GM12878 (cell line): ENCODE measurements around the gene TET2. TPM values are rescaled to one million over a fixed set of nuclear protein-coding genes. Genes with fewer than 3 reads are reported as not detected.

Experiments used
- BCL11A ChIP-seq: IDR thresholded peaks from 2 replicates; pipeline ENCODE4 v1.6.1; 2011; ENCODE audit warnings: low read depth, low read length
- BHLHE40 ChIP-seq, 2 experiments: fragments of 450-650 bp in 1 of 2; IDR thresholded peaks; 2 replicates each; pipeline ENCODE4 v1.6.1; 2011 to 2017; ENCODE audit warnings: low read depth in 2 of 2, borderline replicate concordance in 1 of 2, improper control_type of control experiment in 1 of 2, low read length in 1 of 2, mild to moderate bottlenecking in 1 of 2
- CHD1 ChIP-seq: IDR thresholded peaks from 2 replicates; pipeline ENCODE4 v1.6.1; 2012; ENCODE audit warnings: low read depth, low read length, improper control_type of control experiment
- CHD2 ChIP-seq: IDR thresholded peaks from 2 replicates; pipeline ENCODE4 v1.6.1; 2011; ENCODE audit warnings: low read depth, low read length, improper control_type of control experiment, borderline replicate concordance
- E2F8 ChIP-seq: fragments of 450-650 bp; IDR thresholded peaks from 2 replicates; pipeline ENCODE4 v1.6.1; 2018; ENCODE audit warnings: mild to moderate bottlenecking, low read depth, moderate library complexity; ENCODE audit not compliant: partially characterized antibody
- EED ChIP-seq: sonication (generic); IDR thresholded peaks from 2 replicates; pipeline ENCODE4 v1.6.1; 2016; ENCODE audit warnings: antibody characterized with exemption, low read depth
- EGR1 ChIP-seq, 2 experiments: IDR thresholded peaks; 1 replicate in 1 of 2; 2 replicates in 1 of 2; pipeline ENCODE4 v1.6.1; 2011 to 2012; ENCODE audit warnings: low read depth in 2 of 2, low read length in 2 of 2, borderline replicate concordance in 1 of 2, mild to moderate bottlenecking in 1 of 2, moderate library complexity in 1 of 2
- HCFC1 ChIP-seq: fragments of 150-350 bp; IDR thresholded peaks from 2 replicates; pipeline ENCODE4 v1.6.1; 2014; ENCODE audit warnings: low read length
- HDGF ChIP-seq: fragments of 450-650 bp; IDR thresholded peaks from 2 replicates; pipeline ENCODE4 v1.6.1; 2016; ENCODE audit warnings: antibody characterized with exemption
- LARP7 ChIP-seq: fragments of 450-650 bp; IDR thresholded peaks from 2 replicates; pipeline ENCODE4 v1.6.1; 2017; ENCODE audit warnings: mild to moderate bottlenecking
- MEF2B ChIP-seq: fragments of 450-650 bp; IDR thresholded peaks from 2 replicates; pipeline ENCODE4 v1.6.1; 2018; ENCODE audit warnings: mild to moderate bottlenecking, moderate library complexity; ENCODE audit not compliant: partially characterized antibody, poor library complexity, severe bottlenecking
- MXI1 ChIP-seq: fragments of 150-350 bp; IDR thresholded peaks from 2 replicates; pipeline ENCODE4 v1.6.1; 2011; ENCODE audit warnings: low read depth, mild to moderate bottlenecking, inconsistent platforms, low read length, improper control_type of control experiment
- NFXL1 ChIP-seq: fragments of 450-650 bp; IDR thresholded peaks from 2 replicates; pipeline ENCODE4 v1.6.1; 2017; ENCODE audit warnings: antibody characterized with exemption, mild to moderate bottlenecking, borderline replicate concordance
- PAX8 ChIP-seq: fragments of 450-650 bp; IDR thresholded peaks from 2 replicates; pipeline ENCODE4 v1.6.1; 2017; ENCODE audit warnings: mild to moderate bottlenecking, moderate library complexity
- POLR2A ChIP-seq: IDR thresholded peaks from 2 replicates; pipeline ENCODE4 v1.6.1; 2011; ENCODE audit warnings: low read depth, mild to moderate bottlenecking, low read length
- POLR2AphosphoS2 ChIP-seq: IDR thresholded peaks from 2 replicates; pipeline ENCODE4 v1.6.1; 2011; ENCODE audit warnings: low read depth, mild to moderate bottlenecking, low read length, improper control_type of control experiment, moderate library complexity
- POLR2AphosphoS5 ChIP-seq: IDR thresholded peaks from 2 replicates; pipeline ENCODE4 v1.6.1; 2011; ENCODE audit warnings: mild to moderate bottlenecking, low read length, inconsistent platforms
- RBBP5 ChIP-seq: fragments of 200-600 bp; sonication (generic); conservative IDR thresholded peaks from 2 replicates; pipeline ENCODE4 v1.6.1; 2016
- RFX5 ChIP-seq: IDR thresholded peaks from 2 replicates; pipeline ENCODE4 v1.6.1; 2011; ENCODE audit warnings: low read depth, low read length, improper control_type of control experiment
- SMAD5 ChIP-seq: IDR thresholded peaks from 2 replicates; pipeline ENCODE4 v1.6.1; 2016; ENCODE audit warnings: antibody characterized with exemption, low read depth
- SP1 ChIP-seq: IDR thresholded peaks from one replicate; pipeline ENCODE4 v1.6.1; 2011; ENCODE audit warnings: low read depth, low read length
- STAT3 ChIP-seq: IDR thresholded peaks from 2 replicates; pipeline ENCODE4 v1.6.1; 2011; ENCODE audit warnings: low read depth, low read length, improper control_type of control experiment
- SUZ12 ChIP-seq: fragments of 200-600 bp; sonication (generic); IDR thresholded peaks from one replicate; pipeline ENCODE4 v1.6.1; 2018; ENCODE audit warnings: antibody characterized with exemption, mild to moderate bottlenecking; ENCODE audit not compliant: unreplicated experiment
- TCF12 ChIP-seq: IDR thresholded peaks from 2 replicates; pipeline ENCODE4 v1.6.1; 2011; ENCODE audit warnings: low read depth, mild to moderate bottlenecking, low read length
- ZBTB4 ChIP-seq: fragments of 450-650 bp; formaldehyde crosslinking; IDR thresholded peaks from 2 replicates; pipeline ENCODE4 v1.4.0; 2022; ENCODE audit warnings: mild to moderate bottlenecking, moderate library complexity
- ZNF217 ChIP-seq: fragments of 450-650 bp; IDR thresholded peaks from 2 replicates; pipeline ENCODE4 v1.6.1; 2017; ENCODE audit warnings: antibody characterized with exemption, mild to moderate bottlenecking
- polyA plus RNA-seq, 11 experiments: library from polyadenylated mRNA; depleted of rRNA in 4 of 11; unstranded in 6 of 11; stranded (reverse) in 5 of 11; fragments of >200 nt; fragmentation: Nextera tagmentation in 4 of 11; fragmentation: Illumina TruSeq in 1 of 11; extraction: Ambion mirVana in 4 of 11; extraction: Trizol in 1 of 11; gene quantifications; 1 replicate in 1 of 11; 2 replicates in 10 of 11; pipeline versions ENCODE4 v1.2.1 to v1.2.3, GENCODE V29; 2011 to 2016; ENCODE audit warnings: inconsistent platforms in 2 of 11, missing spikeins in 2 of 11, low read depth in 1 of 11
- total RNA-seq, 4 experiments: library from RNA; depleted of rRNA in 3 of 4; stranded (reverse); fragments of >200 nt in 3 of 4; fragmentation: Illumina TruSeq in 1 of 4; extraction: Trizol in 1 of 4; gene quantifications; 2 replicates each; pipeline versions ENCODE4 v1.2.1 to v1.2.3, GENCODE V29; 2013 to 2021

The TET2 gene
- total and polyA plus RNA-seq, 10 of the 15 experiments (the other 5 are each of a cell fraction or from before 2014, with no cell fraction given), result 3.7 to 49.0 (median 27.5) TPM

GRCh38 chr4:105145903-105146275 lies 787 bp upstream of the TET2 start (continued):
- TF ChIP-seq E2F8 (no peak), LARP7 (no peak), PAX8 (no peak), EGR1 (IDR thresholded peaks at IDR 0.05; ENCODE audit: borderline replicate concordance in 1 of 2, low read depth in 2 of 2, low read length in 2 of 2) (peak in 1 of 2 experiments; percentile 91; a peak in 2 of 3 replicates), CHD2 (no peak), BCL11A (no peak), ZBTB4 (CRISPR knock-in tag) (no peak), NFXL1 (no peak), CHD1 (no peak), RBBP5 (no peak), TCF12 (no peak), BHLHE40 (IDR thresholded peaks at IDR 0.05; ENCODE audit: borderline replicate concordance in 1 of 2, low read depth in 2 of 2, low read length in 1 of 2) (peak; percentile 91 to 94), POLR2A (peak; percentile 12; the same call in 1 of the 2 replicates), STAT3 (no peak), ZNF217 (no peak), MXI1 (no peak), RFX5 (no peak), EED (no peak), SP1 (peak; percentile 18), MEF2B (peak; percentile 43), POLR2AphosphoS2 (0 out of 2 replicates have a peak, but pooled peaks have one; percentile 15), POLR2AphosphoS5 (peak; percentile 35; the same call in 1 of the 2 replicates), HDGF (peak; percentile 51; the same call in 1 of the 2 replicates), SMAD5 (no peak), HCFC1 (no peak), SUZ12 (no peak)
